Measurements from ENCODE around the gene LMAN2. TPM values are rescaled to one million over a fixed set of nuclear protein-coding genes. Genes with fewer than 3 reads are reported as not detected.

Gene LMAN2
- polyA plus RNA-seq, 2 of the 4 experiments (the other 2 are of a cell fraction) = 123 to 210 TPM

GRCh38 chr5:177288191-177288590 is 63.3 kb downstream of the LMAN2 start:
- no peak overlapping the region for H3K4me3 ChIP-seq
- H3K4me1 ChIP-seq = no peaks in the 10 kb centered on the region
- no peak for ATAC-seq
- FAIRE-seq = no peak
- ChIA-PET POLR2A (no interaction called here), CTCF (interaction anchor here (2.2 kb wide), 1 partner anchor 22 kb away, joined by 6 read pairs; no protein-coding TSS in a partner anchor)
- H3K27ac ChIP-seq = no peak overlapping the region
- WGBS (ENCODE audit: missing lambda C conversion rate) = 89% methylated on average over 2 of the region's 2 CpGs
- no peak overlapping the region for H3K4me2 ChIP-seq
- TF ChIP-seq, protein P1, sequence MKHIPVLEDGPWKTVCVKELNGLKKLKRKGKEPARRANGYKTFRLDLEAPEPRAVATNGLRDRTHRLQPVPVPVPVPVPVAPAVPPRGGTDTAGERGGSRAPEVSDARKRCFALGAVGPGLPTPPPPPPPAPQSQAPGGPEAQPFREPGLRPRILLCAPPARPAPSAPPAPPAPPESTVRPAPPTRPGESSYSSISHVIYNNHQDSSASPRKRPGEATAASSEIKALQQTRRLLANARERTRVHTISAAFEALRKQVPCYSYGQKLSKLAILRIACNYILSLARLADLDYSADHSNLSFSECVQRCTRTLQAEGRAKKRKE (CRISPR knock-in tag; IDR thresholded peaks at IDR 0.05; ENCODE audit: low read depth) = no peak
- no peak for TF ChIP-seq RNF2 (IDR thresholded peaks at IDR 0.05; ENCODE audit: borderline replicate concordance, low read depth)
- TF ChIP-seq KDM5A (IDR thresholded peaks at IDR 0.05) = no peak
- TF ChIP-seq, protein P2, sequence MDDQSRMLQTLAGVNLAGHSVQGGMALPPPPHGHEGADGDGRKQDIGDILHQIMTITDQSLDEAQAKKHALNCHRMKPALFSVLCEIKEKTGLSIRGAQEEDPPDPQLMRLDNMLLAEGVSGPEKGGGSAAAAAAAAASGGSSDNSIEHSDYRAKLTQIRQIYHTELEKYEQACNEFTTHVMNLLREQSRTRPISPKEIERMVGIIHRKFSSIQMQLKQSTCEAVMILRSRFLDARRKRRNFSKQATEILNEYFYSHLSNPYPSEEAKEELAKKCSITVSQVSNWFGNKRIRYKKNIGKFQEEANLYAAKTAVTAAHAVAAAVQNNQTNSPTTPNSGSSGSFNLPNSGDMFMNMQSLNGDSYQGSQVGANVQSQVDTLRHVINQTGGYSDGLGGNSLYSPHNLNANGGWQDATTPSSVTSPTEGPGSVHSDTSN (IDR thresholded peaks at IDR 0.05) = no peak
- TF ChIP-seq EP300 (IDR thresholded peaks at IDR 0.05) = no peak
- TF ChIP-seq RAD21 (conservative IDR thresholded peaks at IDR 0.05 in 1 of 2, IDR thresholded peaks at IDR 0.05 in 1 of 2) = no peak
- TF ChIP-seq, protein P3, sequence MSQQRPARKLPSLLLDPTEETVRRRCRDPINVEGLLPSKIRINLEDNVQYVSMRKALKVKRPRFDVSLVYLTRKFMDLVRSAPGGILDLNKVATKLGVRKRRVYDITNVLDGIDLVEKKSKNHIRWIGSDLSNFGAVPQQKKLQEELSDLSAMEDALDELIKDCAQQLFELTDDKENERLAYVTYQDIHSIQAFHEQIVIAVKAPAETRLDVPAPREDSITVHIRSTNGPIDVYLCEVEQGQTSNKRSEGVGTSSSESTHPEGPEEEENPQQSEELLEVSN (IDR thresholded peaks at IDR 0.05; ENCODE audit: borderline replicate concordance, low read depth) = no peak
- no peak for TF ChIP-seq ZFP36 (IDR thresholded peaks at IDR 0.05; ENCODE audit: borderline replicate concordance, partially characterized antibody)
- no peak for TF ChIP-seq CBX2 (IDR thresholded peaks at IDR 0.05; ENCODE audit: borderline replicate concordance, low read depth)
- no peak for TF ChIP-seq SMC3 (IDR thresholded peaks at IDR 0.05)
- DNase-seq (ENCODE audit: low read depth in 1 of 2, low spot score in 1 of 2) = no peak
- H3K9me3 ChIP-seq = no peaks in the 10 kb centered on the region

Other genes starting within 250 kb of the LMAN2 start
- 35.5 and 38.2 TPM in 2 replicates for gene NSD1, start 217.9 kb downstream of the LMAN2 start, polyA plus RNA-seq (2011; rRNA removed)
- gene NSD1, start 217.9 kb downstream of the LMAN2 start, polyA plus RNA-seq (2017; fragmentation: RNase III; extraction: RNeasy Plus Mini Kit Qiagen cat#74134 plus additional on column Dnase treatment) = 15.2 to 16.7 TPM (median 16.3 TPM) in 3 replicates
- gene RAB24, start 47.9 kb downstream of the LMAN2 start, polyA plus RNA-seq (2011; rRNA removed) = 31.2 and 31.3 TPM in 2 replicates
- gene RAB24, start 47.9 kb downstream of the LMAN2 start, polyA plus RNA-seq (2017; fragmentation: RNase III; extraction: RNeasy Plus Mini Kit Qiagen cat#74134 plus additional on column Dnase treatment) = 30.0 to 34.5 TPM (median 33.7 TPM) in 3 replicates
- 218 and 227 TPM in 2 replicates for gene PRELID1, start 47.9 kb downstream of the LMAN2 start, polyA plus RNA-seq (2011; rRNA removed)
- gene PRELID1, start 47.9 kb downstream of the LMAN2 start, polyA plus RNA-seq (2017; fragmentation: RNase III; extraction: RNeasy Plus Mini Kit Qiagen cat#74134 plus additional on column Dnase treatment) = 234 to 268 TPM (median 250 TPM) in 3 replicates
- 4.1 and 5.3 TPM in 2 replicates for gene MXD3, start 39.8 kb downstream of the LMAN2 start, polyA plus RNA-seq (2011; rRNA removed)
- gene MXD3, start 39.8 kb downstream of the LMAN2 start, polyA plus RNA-seq (2017; fragmentation: RNase III; extraction: RNeasy Plus Mini Kit Qiagen cat#74134 plus additional on column Dnase treatment) = 12.4 to 16.9 TPM (median 15.2 TPM) in 3 replicates
- gene RGS14, start 6.3 kb upstream of the LMAN2 start, polyA plus RNA-seq (2011; rRNA removed) = 3.9 and 5.8 TPM in 2 replicates
- gene RGS14, start 6.3 kb upstream of the LMAN2 start, polyA plus RNA-seq (2017; fragmentation: RNase III; extraction: RNeasy Plus Mini Kit Qiagen cat#74134 plus additional on column Dnase treatment) = 5.2 to 8.4 TPM (median 6.4 TPM) in 3 replicates
- not detected in 2 replicates for gene SLC34A1, start 32.8 kb upstream of the LMAN2 start, polyA plus RNA-seq (2011; rRNA removed)
- gene SLC34A1, start 32.8 kb upstream of the LMAN2 start, polyA plus RNA-seq (2017; fragmentation: RNase III; extraction: RNeasy Plus Mini Kit Qiagen cat#74134 plus additional on column Dnase treatment) = 0.03 TPM in 2 of 3 replicates, not detected in the other
- not detected in 2 replicates for gene PFN3, start 49.0 kb upstream of the LMAN2 start, polyA plus RNA-seq (2011; rRNA removed)
- gene PFN3, start 49.0 kb upstream of the LMAN2 start, polyA plus RNA-seq (2017; fragmentation: RNase III; extraction: RNeasy Plus Mini Kit Qiagen cat#74134 plus additional on column Dnase treatment) = not detected in 3 replicates
- 5.3 TPM in 2 replicates for gene F12, start 57.9 kb upstream of the LMAN2 start, polyA plus RNA-seq (2011; rRNA removed)
- gene F12, start 57.9 kb upstream of the LMAN2 start, polyA plus RNA-seq (2017; fragmentation: RNase III; extraction: RNeasy Plus Mini Kit Qiagen cat#74134 plus additional on column Dnase treatment) = 14.3 to 15.5 TPM (median 14.5 TPM) in 3 replicates
- gene GRK6, start 75.0 kb upstream of the LMAN2 start, polyA plus RNA-seq (2011; rRNA removed) = 16.5 and 20.1 TPM in 2 replicates
- gene GRK6, start 75.0 kb upstream of the LMAN2 start, polyA plus RNA-seq (2017; fragmentation: RNase III; extraction: RNeasy Plus Mini Kit Qiagen cat#74134 plus additional on column Dnase treatment) = 26.3 to 28.8 TPM (median 26.8 TPM) in 3 replicates
- gene PRR7, start 95.1 kb upstream of the LMAN2 start, polyA plus RNA-seq (2011; rRNA removed) = 1.8 and 2.2 TPM in 2 replicates
- 11.0 to 12.1 TPM (median 11.2 TPM) in 3 replicates for gene PRR7, start 95.1 kb upstream of the LMAN2 start, polyA plus RNA-seq (2017; fragmentation: RNase III; extraction: RNeasy Plus Mini Kit Qiagen cat#74134 plus additional on column Dnase treatment)
- 32.6 and 47.7 TPM in 2 replicates for gene DBN1, start 122.0 kb upstream of the LMAN2 start, polyA plus RNA-seq (2011; rRNA removed)
- gene DBN1, start 122.0 kb upstream of the LMAN2 start, polyA plus RNA-seq (2017; fragmentation: RNase III; extraction: RNeasy Plus Mini Kit Qiagen cat#74134 plus additional on column Dnase treatment) = 92.4 to 118 TPM (median 107 TPM) in 3 replicates
- 26.1 and 30.7 TPM in 2 replicates for gene PDLIM7, start 145.9 kb upstream of the LMAN2 start, polyA plus RNA-seq (2011; rRNA removed)
- 120 to 141 TPM (median 124 TPM) in 3 replicates for gene PDLIM7, start 145.9 kb upstream of the LMAN2 start, polyA plus RNA-seq (2017; fragmentation: RNase III; extraction: RNeasy Plus Mini Kit Qiagen cat#74134 plus additional on column Dnase treatment)
- gene DOK3, start 158.2 kb upstream of the LMAN2 start, polyA plus RNA-seq (2011; rRNA removed) = 1.3 and 1.8 TPM in 2 replicates
- 7.1 to 9.1 TPM (median 7.4 TPM) in 3 replicates for gene DOK3, start 158.2 kb upstream of the LMAN2 start, polyA plus RNA-seq (2017; fragmentation: RNase III; extraction: RNeasy Plus Mini Kit Qiagen cat#74134 plus additional on column Dnase treatment)
- 87.7 and 90.7 TPM in 2 replicates for gene DDX41, start 165.3 kb upstream of the LMAN2 start, polyA plus RNA-seq (2011; rRNA removed)
- 121 to 177 TPM (median 172 TPM) in 3 replicates for gene DDX41, start 165.3 kb upstream of the LMAN2 start, polyA plus RNA-seq (2017; fragmentation: RNase III; extraction: RNeasy Plus Mini Kit Qiagen cat#74134 plus additional on column Dnase treatment)
- gene FAM193B, start 202.9 kb upstream of the LMAN2 start, polyA plus RNA-seq (2011; rRNA removed) = 19.4 and 23.0 TPM in 2 replicates
- 24.9 to 31.9 TPM (median 28.9 TPM) in 3 replicates for gene FAM193B, start 202.9 kb upstream of the LMAN2 start, polyA plus RNA-seq (2017; fragmentation: RNase III; extraction: RNeasy Plus Mini Kit Qiagen cat#74134 plus additional on column Dnase treatment)
- gene TMED9, start 240.5 kb upstream of the LMAN2 start, polyA plus RNA-seq (2011; rRNA removed) = 168 and 212 TPM in 2 replicates
- gene TMED9, start 240.5 kb upstream of the LMAN2 start, polyA plus RNA-seq (2017; fragmentation: RNase III; extraction: RNeasy Plus Mini Kit Qiagen cat#74134 plus additional on column Dnase treatment) = 218 to 239 TPM (median 236 TPM) in 3 replicates
- gene B4GALT7, start 248.5 kb upstream of the LMAN2 start, polyA plus RNA-seq (2011; rRNA removed) = 13.0 and 13.3 TPM in 2 replicates
- 17.1 to 18.2 TPM (median 18.0 TPM) in 3 replicates for gene B4GALT7, start 248.5 kb upstream of the LMAN2 start, polyA plus RNA-seq (2017; fragmentation: RNase III; extraction: RNeasy Plus Mini Kit Qiagen cat#74134 plus additional on column Dnase treatment)